Stimulated activated naive CD4-positive, alpha-beta T cell treated with Interleukin-2 at 50 U/mL for 16 hours (primary cell): ENCODE results near the gene ZNF398.

ENCODE experiments used
- DNase-seq: peaks from one replicate; lab custom pipeline; 2025; lab: John Stamatoyannopoulos, UW

Gene ZNF398

GRCh38 chr7:149150981-149151380 is 3.7 kb downstream of the ZNF398 start:
- no peak for DNase-seq

GRCh38 chr7:149153346-149153745 is 6.1 kb downstream of the ZNF398 start:
- no peak for DNase-seq

DNA sequence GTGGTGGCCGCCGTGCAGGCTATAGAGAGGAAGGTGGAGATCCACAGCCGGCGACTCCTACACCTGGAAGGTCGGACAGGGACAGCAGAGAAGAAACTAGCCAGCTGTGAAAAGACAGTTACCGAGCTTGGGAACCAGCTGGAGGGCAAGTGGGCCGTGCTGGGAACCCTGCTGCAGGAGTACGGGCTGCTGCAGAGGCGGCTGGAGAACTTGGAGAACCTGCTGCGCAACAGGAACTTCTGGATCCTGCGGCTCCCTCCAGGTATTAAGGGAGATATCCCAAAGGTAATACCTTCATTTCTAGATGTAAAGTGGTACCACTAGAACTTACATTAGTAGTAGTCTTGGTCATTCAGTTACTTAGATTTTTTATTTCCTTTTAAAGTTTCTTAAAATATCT is 6.8 kb downstream of the ZNF398 start:
- DNase-seq: no peak

GRCh38 chr7:149156898-149157297 is 9.6 kb downstream of the ZNF398 start:
- DNase-seq: no peak

GRCh38 chr7:149161241-149161848 is 14.1 kb downstream of the ZNF398 start:
- DNase-seq: no peak

DNA sequence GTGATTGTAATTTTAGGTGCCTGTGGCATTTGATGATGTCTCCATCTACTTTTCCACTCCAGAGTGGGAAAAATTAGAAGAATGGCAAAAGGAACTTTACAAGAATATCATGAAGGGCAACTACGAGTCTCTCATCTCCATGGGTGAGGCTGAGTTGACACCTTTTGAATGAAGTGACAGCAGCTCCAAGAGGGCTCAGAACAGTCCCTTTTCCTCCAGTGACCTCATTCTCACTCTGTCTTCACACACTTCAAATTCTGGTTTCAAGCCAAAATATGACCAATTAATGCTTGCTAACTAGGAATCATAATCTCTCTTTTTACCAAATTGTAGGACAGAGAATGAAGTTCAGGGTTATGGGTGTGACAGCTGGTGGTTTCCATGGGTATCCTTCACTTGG is 18.9 kb downstream of the ZNF398 start:
- no peak for DNase-seq

DNA sequence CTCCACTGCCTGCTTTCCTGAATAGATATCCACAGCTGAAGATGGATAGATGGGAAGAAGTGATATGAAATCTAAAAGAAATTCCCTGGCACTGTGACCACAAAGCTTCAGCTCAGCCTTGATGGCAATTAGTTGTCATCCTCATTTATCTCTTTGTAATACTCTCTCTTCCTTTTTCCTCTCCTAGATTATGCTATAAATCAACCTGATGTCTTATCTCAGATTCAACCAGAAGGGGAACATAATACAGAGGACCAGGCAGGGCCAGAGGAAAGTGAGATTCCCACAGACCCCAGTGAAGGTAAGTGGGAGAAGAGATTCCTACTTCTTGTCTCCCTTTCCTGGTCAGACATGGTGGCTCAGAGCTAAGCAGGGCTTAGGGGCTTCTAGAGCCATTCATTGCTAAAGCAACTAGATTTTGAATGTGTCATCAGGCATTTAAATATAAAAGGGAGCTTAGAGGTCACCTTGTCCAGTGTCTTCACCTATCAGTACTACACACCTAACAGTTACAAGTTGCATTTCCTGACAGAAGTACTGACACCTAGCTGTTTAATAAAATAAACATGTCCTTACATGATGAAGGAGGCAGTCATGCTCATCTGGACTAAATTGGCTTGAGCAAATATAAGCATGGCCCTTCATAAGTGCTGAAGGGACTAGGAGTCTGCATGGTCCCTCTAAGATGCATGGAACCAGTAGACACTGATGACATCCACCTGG is 19.5 kb downstream of the ZNF398 start:
- DNase-seq: no peak

DNA sequence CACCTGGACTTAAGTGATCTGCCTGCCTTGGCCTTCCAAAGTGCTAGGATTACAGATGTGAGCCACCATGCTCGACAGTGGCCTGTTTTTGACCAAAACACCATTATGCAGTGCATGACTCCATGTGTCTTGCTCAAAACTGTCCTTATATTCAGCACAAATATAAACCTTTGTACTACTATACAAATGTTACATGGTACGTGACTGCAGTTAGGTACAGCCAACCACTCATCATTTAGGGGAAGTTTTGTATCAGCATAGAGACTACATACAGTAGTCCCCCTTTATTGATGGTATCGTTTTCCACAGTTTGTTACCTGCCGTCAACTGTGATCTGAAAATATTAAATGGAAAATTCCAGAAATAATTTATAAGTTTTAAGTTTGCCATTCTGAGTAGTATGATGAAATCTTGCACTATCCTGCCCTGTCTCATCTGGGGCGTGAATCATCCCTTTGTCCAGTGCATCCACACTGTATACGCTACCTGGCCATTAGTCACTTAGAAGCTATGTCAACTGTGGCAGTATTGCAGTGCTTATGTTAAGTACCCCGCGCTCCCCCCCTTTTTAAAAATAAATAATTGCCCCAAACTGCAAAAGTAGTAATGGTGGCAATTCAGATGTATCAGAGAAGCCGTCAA is 24.8 kb downstream of the ZNF398 start:
- no peak for DNase-seq

DNA sequence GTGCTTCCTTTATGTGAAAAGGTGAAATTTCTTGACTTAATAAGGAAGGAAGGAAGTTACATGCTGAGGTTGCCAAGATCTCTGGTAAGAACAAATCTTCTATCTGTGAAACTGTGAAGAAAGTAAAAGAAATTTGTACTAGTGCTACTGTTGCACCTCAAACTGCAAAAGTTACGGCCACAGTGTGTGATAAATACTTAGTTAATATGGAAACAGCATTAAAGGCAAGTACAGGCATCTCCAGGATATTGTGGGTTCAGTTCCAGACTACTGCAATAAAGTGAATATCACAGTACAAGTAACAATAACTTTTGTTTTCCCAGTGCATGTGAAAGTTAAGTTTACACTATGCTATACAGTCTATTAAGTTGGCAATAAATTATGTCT is 25.3 kb downstream of the ZNF398 start:
- no peak for DNase-seq

DNA sequence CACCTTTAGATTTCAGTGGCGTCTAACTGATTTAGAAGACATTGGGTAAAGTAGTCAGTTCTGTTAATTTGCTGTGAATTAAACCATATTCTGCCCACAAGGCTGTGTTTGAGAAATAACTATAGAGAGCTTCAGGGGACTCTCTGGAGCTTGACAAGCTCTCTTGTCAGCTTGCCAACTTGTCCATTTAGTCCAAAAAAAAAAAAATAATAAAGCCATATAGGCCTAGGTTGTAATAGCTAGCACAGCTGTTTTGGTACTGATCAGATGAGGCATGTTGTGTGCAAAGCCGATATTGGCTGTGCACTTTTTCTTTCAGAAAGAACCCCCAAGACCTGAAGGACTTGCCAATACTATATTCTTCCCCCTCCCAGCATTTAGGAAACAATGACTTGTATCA is 27.9 kb downstream of the ZNF398 start:
- no peak for DNase-seq

- no peak for DNase-seq
These were observed 32.0 kb downstream of the ZNF398 start for GRCh38 chr7:149179241-149179640.

DNA sequence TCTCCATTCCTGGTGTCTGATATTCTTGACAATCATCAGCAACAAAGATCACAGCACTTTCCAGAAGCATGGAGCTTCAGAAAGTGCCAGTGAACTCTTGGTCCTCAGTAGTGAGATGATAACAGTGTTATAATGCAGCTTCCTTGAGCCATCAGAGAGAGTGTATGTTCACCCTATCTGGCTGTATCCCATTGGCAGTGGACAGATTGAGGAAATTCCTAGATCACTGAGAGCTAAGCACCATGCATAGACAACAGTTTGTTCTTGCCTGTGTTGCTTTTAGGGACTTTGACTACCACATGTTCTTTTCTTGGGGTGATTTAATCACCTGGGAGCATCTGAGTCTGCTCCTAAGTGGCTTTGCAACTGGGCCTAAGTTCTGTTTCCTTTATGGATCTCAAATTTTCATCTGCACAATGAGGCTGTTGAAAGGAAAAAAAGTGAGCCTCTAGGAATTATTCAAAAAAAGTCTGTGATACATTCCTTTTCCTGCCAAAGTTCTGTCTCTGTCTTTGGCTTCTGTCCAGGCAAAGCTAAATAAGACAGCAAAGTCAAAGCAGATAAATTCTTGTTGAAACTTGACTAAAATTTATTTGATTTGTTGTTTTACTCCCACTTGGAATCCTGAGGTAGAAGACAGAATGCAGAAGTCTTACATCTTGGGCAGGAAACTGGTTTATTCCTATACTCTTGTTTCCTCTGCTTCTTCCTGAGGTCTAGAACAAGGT is 33.6 kb downstream of the ZNF398 start:
- no peak for DNase-seq

- no peak for DNase-seq
These were observed 34.2 kb downstream of the ZNF398 start for GRCh38 chr7:149181450-149181790.

DNA sequence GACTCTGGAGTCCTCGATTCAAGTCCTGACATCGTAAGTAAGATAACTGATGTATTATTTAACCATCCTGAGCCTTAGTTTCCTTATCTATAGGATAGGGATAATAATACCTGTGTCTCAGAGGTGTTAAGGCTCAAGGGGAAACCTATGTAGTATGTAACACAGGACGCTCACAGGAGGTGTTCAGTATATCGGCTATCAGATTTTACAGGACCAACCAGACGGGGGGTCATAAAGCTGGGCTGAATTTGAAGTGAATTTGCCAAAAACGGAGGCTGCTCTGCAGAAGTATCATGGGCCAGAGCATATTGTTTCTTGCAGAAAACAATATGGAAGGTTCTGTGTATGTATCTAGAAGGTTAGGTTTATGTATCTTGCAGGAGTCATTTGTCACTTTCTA is 37.0 kb downstream of the ZNF398 start:
- DNase-seq: no peak

DNA sequence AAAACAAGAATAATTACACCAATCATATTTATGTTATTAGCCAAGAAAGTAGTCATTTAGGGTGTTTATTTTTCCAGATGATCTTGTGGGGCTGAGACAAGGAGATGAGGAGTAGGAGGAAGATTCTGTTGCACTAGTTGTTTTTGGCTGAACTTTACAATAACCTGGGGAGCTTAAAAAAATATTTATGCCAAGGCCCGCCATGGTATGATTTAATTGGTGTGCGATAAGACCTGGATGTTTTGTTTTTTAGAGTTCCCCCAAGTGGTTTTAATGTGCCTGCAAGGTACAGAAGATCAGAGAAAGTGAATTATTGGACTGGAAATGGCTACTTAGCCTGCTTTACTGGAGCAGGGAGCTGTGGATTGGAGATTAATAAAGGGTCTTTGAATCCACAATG is 41.0 kb downstream of the ZNF398 start:
- DNase-seq: no peak

GRCh38 chr7:149188637-149189259 is 41.5 kb downstream of the ZNF398 start:
- no peak for DNase-seq

DNA sequence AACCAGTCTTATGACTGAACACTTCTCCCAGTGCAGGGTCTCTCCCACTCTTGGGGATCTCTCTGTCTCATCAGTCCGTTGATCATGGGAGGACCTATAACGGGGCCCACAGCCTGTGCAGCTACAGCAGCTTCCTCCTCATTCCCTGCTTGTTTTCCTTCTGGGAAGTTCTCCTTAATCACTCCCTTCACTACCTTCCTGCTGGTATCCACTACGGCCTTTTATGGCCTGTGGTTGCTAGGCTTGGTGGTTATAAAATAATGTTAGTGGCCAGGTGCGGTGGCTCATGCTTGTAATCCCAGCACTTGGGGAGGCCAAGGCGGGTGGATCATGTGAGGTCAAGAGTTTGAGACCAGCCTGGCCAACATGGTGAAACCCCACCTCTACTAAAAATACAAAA is 44.6 kb downstream of the ZNF398 start:
- no peak for DNase-seq

DNA sequence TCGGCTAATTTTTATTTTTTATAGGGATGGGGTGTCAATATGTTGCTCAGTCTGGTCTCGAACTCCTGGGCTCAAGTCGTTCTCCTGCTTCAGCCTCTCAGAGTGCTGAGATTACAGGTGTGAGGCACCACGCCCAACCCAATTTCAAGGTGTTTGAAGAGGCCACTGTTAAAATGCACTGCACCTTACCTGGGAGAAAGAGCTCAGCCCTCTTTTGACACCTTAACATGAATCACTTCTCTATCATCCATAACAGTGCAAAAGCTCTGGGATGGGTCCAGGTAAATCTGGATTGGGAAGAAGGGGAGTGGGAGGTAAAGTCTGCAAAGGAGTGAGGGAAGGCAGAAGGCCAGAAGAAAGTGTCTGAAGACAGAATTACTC is 47.5 kb downstream of the ZNF398 start:
- no peak for DNase-seq

DNA sequence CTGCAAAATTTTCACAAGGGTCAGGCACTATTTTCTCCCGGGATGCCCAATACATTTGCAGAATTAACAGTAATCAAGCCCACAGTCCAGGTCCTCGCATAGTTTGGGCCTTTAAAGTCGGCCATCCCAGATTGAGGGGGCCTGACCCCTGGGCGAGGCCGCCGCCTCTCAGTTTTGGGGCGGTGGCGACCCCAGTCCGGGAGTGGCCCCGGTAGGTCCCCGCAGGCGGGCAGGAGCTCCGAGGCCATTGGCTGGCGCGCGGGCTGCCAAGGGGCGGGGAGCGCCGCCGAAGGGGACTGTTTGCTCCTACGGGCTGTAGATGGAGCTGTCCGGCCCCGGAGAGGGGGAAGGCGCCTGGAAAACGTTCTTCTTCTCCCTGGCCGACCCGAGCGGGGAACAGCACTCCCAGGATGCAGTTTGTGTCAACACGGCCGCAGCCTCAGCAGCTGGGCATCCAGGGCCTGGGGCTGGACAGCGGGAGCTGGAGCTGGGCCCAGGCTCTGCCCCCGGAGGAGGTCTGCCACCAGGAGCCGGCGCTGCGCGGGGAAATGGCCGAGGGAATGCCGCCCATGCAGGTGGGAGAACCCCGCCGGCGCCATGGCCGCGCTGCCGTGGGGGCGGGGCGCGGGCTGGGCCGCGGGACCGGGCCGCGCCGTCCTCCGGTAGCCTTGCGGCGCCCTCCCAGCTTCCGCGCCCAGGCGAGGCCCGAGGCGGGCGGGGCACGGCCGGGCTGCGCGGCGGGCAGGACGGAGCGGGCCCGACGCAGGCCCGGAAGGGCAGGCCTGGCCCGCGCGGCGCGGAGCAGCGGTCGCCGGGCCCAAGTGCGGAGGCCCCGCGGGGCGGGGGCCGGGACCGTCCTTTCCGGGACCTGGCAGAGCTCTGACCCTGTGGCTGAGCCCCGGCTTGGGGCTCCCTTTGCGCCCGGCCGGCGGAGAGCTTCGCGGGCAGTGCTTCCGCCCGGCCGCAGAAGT is 48.2 kb downstream of the ZNF398 start, which contains the start of gene ZNF282:
Gene ZNF282 (plus strand): TSS at position 367 of the 971 bp plus-strand sequence. CDS start 44 bp downstream, at position 411.
- peak; percentile 72 for DNase-seq

GRCh38 chr7:149196151-149196704 is 49.0 kb downstream of the ZNF398 start:
- no peak for DNase-seq

- no peak for DNase-seq
These were observed 49.5 kb downstream of the ZNF398 start for GRCh38 chr7:149196705-149197171.
